H9 (cell line): ENCODE results near the gene GCLM. TPM values are rescaled to one million over a fixed set of nuclear protein-coding genes. Genes with fewer than 3 reads are reported as not detected.
"Not testable (repeated sequence)": the region's sequence is repeated elsewhere in the genome, so short reads cannot be mapped to it uniquely, and the experiment has no call there.

Experiments used
- DNase-seq: peaks from one replicate; pipeline ENCODE4 v3.0.0-alpha.2; 2017
- H2AFZ ChIP-seq: one replicate; pipeline ENCODE4 v1.6.1; 2013; ENCODE audit warnings: mild to moderate bottlenecking, low read length, control low read depth, moderate library complexity
- H2AK5ac ChIP-seq: 2 replicates; pipeline ENCODE4 v1.6.1; 2013; ENCODE audit warnings: low read length, control low read depth, mixed read lengths; ENCODE audit not compliant: insufficient read length
- H2BK120ac ChIP-seq: one replicate; pipeline ENCODE4 v1.6.1; 2013; ENCODE audit warnings: low read depth, mild to moderate bottlenecking, low read length, control low read depth, inconsistent platforms; ENCODE audit not compliant: poor library complexity, severe bottlenecking
- H2BK12ac ChIP-seq: 2 replicates; pipeline ENCODE4 v1.6.1; 2013; ENCODE audit warnings: low read length, control low read depth, mixed read lengths, low read depth; ENCODE audit not compliant: insufficient read length
- H2BK15ac ChIP-seq: 2 replicates; pipeline ENCODE4 v1.6.1; 2013; ENCODE audit warnings: low read depth, low read length, control low read depth
- H2BK20ac ChIP-seq: one replicate; pipeline ENCODE4 v1.6.1; 2013; ENCODE audit warnings: low read depth, mild to moderate bottlenecking, low read length, control low read depth, inconsistent platforms; ENCODE audit not compliant: poor library complexity, severe bottlenecking
- H2BK5ac ChIP-seq: 2 replicates; pipeline ENCODE4 v1.6.1; 2013; ENCODE audit warnings: low read length, control low read depth, mixed read lengths; ENCODE audit not compliant: insufficient read length
- H3K14ac ChIP-seq: 2 replicates; pipeline ENCODE4 v1.6.1; 2013; ENCODE audit warnings: low read length, control low read depth; ENCODE audit not compliant: insufficient read depth
- H3K18ac ChIP-seq: 2 replicates; pipeline ENCODE4 v1.6.1; 2013; ENCODE audit warnings: low read depth, mild to moderate bottlenecking, mixed read lengths, low read length, control low read depth; ENCODE audit not compliant: insufficient read length
- H3K23ac ChIP-seq: 2 replicates; pipeline ENCODE4 v1.6.1; 2013; ENCODE audit warnings: low read length, control low read depth, mixed read lengths, low read depth; ENCODE audit not compliant: insufficient read length
- H3K23me2 ChIP-seq: 2 replicates; pipeline ENCODE4 v1.6.1; 2013; ENCODE audit warnings: low read depth, mild to moderate bottlenecking, mixed read lengths, low read length, control low read depth; ENCODE audit not compliant: insufficient read length, poor library complexity, severe bottlenecking
- H3K27ac ChIP-seq: 2 replicates; pipeline ENCODE4 v1.5.1; 2013; ENCODE audit warnings: low read length, control low read depth, mixed read lengths, low read depth; ENCODE audit not compliant: insufficient read length
- H3K27me3 ChIP-seq: 2 replicates; pipeline ENCODE4 v1.6.1; 2013; ENCODE audit warnings: low read length, control low read depth, inconsistent platforms; ENCODE audit not compliant: insufficient read depth
- H3K4ac ChIP-seq: 2 replicates; pipeline ENCODE4 v1.6.1; 2013; ENCODE audit warnings: low read depth, mild to moderate bottlenecking, control low read depth, inconsistent platforms, low read length, moderate library complexity
- H3K4me1 ChIP-seq: 2 replicates; pipeline ENCODE4 v1.6.1; 2013; ENCODE audit warnings: low read length, control low read depth, inconsistent platforms; ENCODE audit not compliant: insufficient read depth
- H3K4me2 ChIP-seq: 2 replicates; pipeline ENCODE4 v1.6.1; 2013; ENCODE audit warnings: low read length, control low read depth, mixed read lengths; ENCODE audit not compliant: insufficient read length, insufficient read depth
- H3K56ac ChIP-seq: 2 replicates; pipeline ENCODE4 v1.6.1; 2013; ENCODE audit warnings: low read depth, mild to moderate bottlenecking, mixed read lengths, low read length, control low read depth; ENCODE audit not compliant: insufficient read length
- H3K79me1 ChIP-seq: 2 replicates; pipeline ENCODE4 v1.6.1; 2013; ENCODE audit warnings: low read depth, mild to moderate bottlenecking, moderate library complexity, low read length, control low read depth, inconsistent platforms; ENCODE audit not compliant: insufficient read depth, poor library complexity, severe bottlenecking
- H3K79me2 ChIP-seq: 2 replicates; pipeline ENCODE4 v1.6.1; 2013; ENCODE audit warnings: low read length, control low read depth, inconsistent platforms; ENCODE audit not compliant: insufficient read depth
- H3K9ac ChIP-seq: 2 replicates; pipeline ENCODE4 v1.6.1; 2013; ENCODE audit warnings: low read length, control low read depth, mixed read lengths; ENCODE audit not compliant: insufficient read length; ENCODE audit errors: extremely low read depth
- H3K9me3 ChIP-seq: one replicate; pipeline ENCODE4 v1.6.1; 2013; ENCODE audit warnings: low read depth, low read length, inconsistent platforms; ENCODE audit not compliant: control insufficient read depth
- H3T11ph ChIP-seq: one replicate; pipeline ENCODE4 v1.6.1; 2013; ENCODE audit warnings: mild to moderate bottlenecking, low read length, control low read depth, inconsistent platforms
- H4K20me1 ChIP-seq: one replicate; pipeline ENCODE4 v1.6.1; 2013; ENCODE audit not compliant: control insufficient read depth, insufficient read length, insufficient read depth
- H4K5ac ChIP-seq: 2 replicates; pipeline ENCODE4 v1.6.1; 2013; ENCODE audit warnings: low read depth, mild to moderate bottlenecking, mixed read lengths, low read length, control low read depth; ENCODE audit not compliant: insufficient read length
- H4K8ac ChIP-seq: replicated peaks from 2 replicates; pipeline ENCODE4 v1.6.1; 2013; ENCODE audit warnings: low read length, control low read depth, mixed read lengths, low read depth; ENCODE audit not compliant: insufficient read length
- H4K91ac ChIP-seq: 2 replicates; pipeline ENCODE4 v1.6.1; 2013; ENCODE audit warnings: low read depth, mild to moderate bottlenecking, moderate library complexity, mixed read lengths, low read length, control low read depth; ENCODE audit not compliant: insufficient read length
- H3K27ac Mint-ChIP-seq, 3 experiments: 2 replicates in 2 of 3; 3 replicates in 1 of 3; pipeline ENCODE4 v1.8.0; 2020 to 2021; ENCODE audit warnings: mixed read lengths in 3 of 3, mild to moderate bottlenecking in 1 of 3, moderate library complexity in 1 of 3
- H3K27me3 Mint-ChIP-seq: 2 replicates; pipeline ENCODE4 v1.8.0; 2021; ENCODE audit warnings: low read depth, mild to moderate bottlenecking, moderate library complexity, mixed read lengths
- H3K36me3 Mint-ChIP-seq, 3 experiments: 2 replicates in 2 of 3; 3 replicates in 1 of 3; pipeline ENCODE4 v1.8.0; 2020 to 2021; ENCODE audit warnings: low read depth in 3 of 3, mixed read lengths in 3 of 3; ENCODE audit not compliant: insufficient read depth in 1 of 3
- H3K4me1 Mint-ChIP-seq, 2 experiments: 2 replicates each; pipeline ENCODE4 v1.8.0; 2020; ENCODE audit warnings: mixed read lengths in 2 of 2
- H3K4me3 Mint-ChIP-seq, 2 experiments: 2 replicates in 1 of 2; 3 replicates in 1 of 2; pipeline ENCODE4 v1.8.0; 2020 to 2021; ENCODE audit warnings: mild to moderate bottlenecking in 2 of 2, mixed read lengths in 2 of 2, moderate library complexity in 1 of 2
- H3K9me3 Mint-ChIP-seq, 2 experiments: 2 replicates in 1 of 2; 3 replicates in 1 of 2; pipeline ENCODE4 v1.8.0; 2020; ENCODE audit warnings: mild to moderate bottlenecking in 2 of 2, mixed read lengths in 2 of 2, moderate library complexity in 1 of 2
- WGBS: extraction: QIAGEN DNeasy Blood & Tissue Kit; methylation state at CpG from one replicate; pipeline ENCODE4 v1.1.7; 2013; ENCODE audit warnings: missing lambda C conversion rate, low lambda C conversion rate, mixed read lengths; ENCODE audit not compliant: insufficient read length; ENCODE audit errors: extremely low coverage; 5-methylcytosine and 5-hydroxymethylcytosine counted together
- total RNA-seq: library from RNA; stranded (reverse); gene quantifications from 2 replicates; pipeline ENCODE4 v1.2.1, GENCODE V29; 2021

Gene GCLM
- total RNA-seq, 1 experiment from 2014 or later, result 14.9 TPM

- H3K4me2 ChIP-seq, H2AFZ ChIP-seq, H2BK5ac ChIP-seq, H4K8ac ChIP-seq, H3T11ph ChIP-seq, H3K56ac ChIP-seq, H2BK15ac ChIP-seq, H3K27me3 ChIP-seq, H3K79me1 ChIP-seq, H3K23me2 ChIP-seq, H4K20me1 ChIP-seq, H3K79me2 ChIP-seq, H2AK5ac ChIP-seq, H3K27ac Mint-ChIP-seq, H3K18ac ChIP-seq, H3K14ac ChIP-seq, H2BK12ac ChIP-seq, H3K4me3 Mint-ChIP-seq, H3K9ac ChIP-seq, H2BK20ac ChIP-seq, H3K23ac ChIP-seq, H3K4ac ChIP-seq, H3K4me1 ChIP-seq, H2BK120ac ChIP-seq, H3K27ac ChIP-seq, H3K9me3 ChIP-seq, DNase-seq, H3K4me1 Mint-ChIP-seq, H4K5ac ChIP-seq, H4K91ac ChIP-seq: not testable (repeated sequence)
- H3K9me3 Mint-ChIP-seq, result peaks cover 23 to 30% of the 10 kb centered on the region in 2 experiments
- H3K36me3 Mint-ChIP-seq, result peaks cover 12 to 17% (median 16%) of the 10 kb centered on the region in 3 experiments
- peaks cover 16% of the 10 kb centered on the region for H3K27me3 Mint-ChIP-seq
- no CpG with 5 or more reads among the region's 9 CpGs for WGBS
Observed at GRCh38 chr1:93855983-93856382, 53.2 kb downstream of the GCLM start.
